MG63 (cell line): ENCODE data around the gene ACSL6. TPM values are rescaled to one million over a fixed set of nuclear protein-coding genes. Genes with fewer than 3 reads are reported as not detected.

Experiments
- DNase-seq: peaks from one replicate; pipeline ENCODE4 v3.0.0-alpha.2; 2020
- H3K27me3 ChIP-seq: fragments of 250-450 bp; sonication (Bioruptor Pico); 2 replicates; pipeline ENCODE4 v1.5.1; 2020; ENCODE audit warnings: mild to moderate bottlenecking, moderate library complexity
- H3K36me3 ChIP-seq: fragments of 250-450 bp; sonication (Bioruptor Pico); 2 replicates; pipeline ENCODE4 v1.5.1; 2020; ENCODE audit warnings: mild to moderate bottlenecking, moderate library complexity
- H3K4me3 ChIP-seq: fragments of 250-450 bp; sonication (Bioruptor Pico); 2 replicates; pipeline ENCODE4 v1.5.1; 2020; ENCODE audit warnings: mild to moderate bottlenecking, moderate library complexity
- H3K9me3 ChIP-seq: fragments of 250-450 bp; sonication (Bioruptor Pico); 2 replicates; pipeline ENCODE4 v1.5.1; 2020; ENCODE audit warnings: mild to moderate bottlenecking, moderate library complexity
- total RNA-seq: library from RNA; depleted of rRNA; stranded (reverse); fragments of >200 nt; shearing (Covaris generic); gene quantifications from 2 replicates; pipeline ENCODE4 v1.2.3, GENCODE V29; 2014; ENCODE audit warnings: low replicate concordance

ACSL6 gene
- total RNA-seq, 1 experiment from 2014 or later: 1.1 TPM

GRCh38 chr5:131981516-131981915, 29.9 kb downstream of the ACSL6 start:
- Histone ChIP-seq H3K9me3 (no peaks in the 10 kb centered on the region), H3K36me3 (no peaks in the 10 kb centered on the region), H3K27me3 (no peaks in the 10 kb centered on the region), H3K4me3 (no peak overlapping the region)
- DNase-seq: no peak

- no peak for DNase-seq
- no peaks in the 10 kb centered on the region for H3K27me3 ChIP-seq
- no peak overlapping the region for H3K4me3 ChIP-seq
- H3K9me3 ChIP-seq: no peaks in the 10 kb centered on the region
- no peaks in the 10 kb centered on the region for H3K36me3 ChIP-seq
Measured at GRCh38 chr5:131980696-131981095, 30.8 kb downstream of the ACSL6 start.

GRCh38 chr5:131979816-131980215, 31.6 kb downstream of the ACSL6 start:
- Histone ChIP-seq H3K27me3 (no peaks in the 10 kb centered on the region), H3K9me3 (no peaks in the 10 kb centered on the region), H3K4me3 (no peak overlapping the region), H3K36me3 (no peaks in the 10 kb centered on the region)
- no peak for DNase-seq

GRCh38 chr5:131977212-131977604, 34.2 kb downstream of the ACSL6 start:
- Histone ChIP-seq H3K36me3 (no peaks in the 10 kb centered on the region), H3K4me3 (no peak overlapping the region), H3K27me3 (no peaks in the 10 kb centered on the region), H3K9me3 (no peaks in the 10 kb centered on the region)
- no peak for DNase-seq

GRCh38 chr5:131976414-131977211, 34.8 kb downstream of the ACSL6 start:
- H3K36me3 ChIP-seq: no peaks in the 10 kb centered on the region
- DNase-seq: no peak
- no peak overlapping the region for H3K4me3 ChIP-seq
- no peaks in the 10 kb centered on the region for H3K9me3 ChIP-seq
- H3K27me3 ChIP-seq: no peaks in the 10 kb centered on the region

GRCh38 chr5:131974956-131975726, 36.3 kb downstream of the ACSL6 start:
- 0 out of 2 replicates have a peak, but pooled peaks cover 3% of the 10 kb centered on the region for H3K27me3 ChIP-seq
- H3K9me3 ChIP-seq: no peaks in the 10 kb centered on the region
- no peak overlapping the region for H3K4me3 ChIP-seq
- DNase-seq: no peak
- H3K36me3 ChIP-seq: no peaks in the 10 kb centered on the region

- no peaks in the 10 kb centered on the region for H3K36me3 ChIP-seq
- no peak for DNase-seq
Measured at GRCh38 chr5:131974622-131974955, 36.9 kb downstream of the ACSL6 start.

GRCh38 chr5:131974016-131974415, 37.4 kb downstream of the ACSL6 start:
- H3K27me3 ChIP-seq: peaks cover 10% of the 10 kb centered on the region
- DNase-seq: no peak
- H3K36me3 ChIP-seq: no peaks in the 10 kb centered on the region

More at GRCh38 chr5:131974622-131974955, 36.9 kb downstream of the ACSL6 start:
- H3K4me3 ChIP-seq: no peak overlapping the region
- no peaks in the 10 kb centered on the region for H3K9me3 ChIP-seq
- peaks cover 4% of the 10 kb centered on the region; the same call in 1 of the 2 replicates for H3K27me3 ChIP-seq

GRCh38 chr5:131973089-131973712, 38.3 kb downstream of the ACSL6 start:
- Histone ChIP-seq H3K4me3 (no peak overlapping the region), H3K36me3 (no peaks in the 10 kb centered on the region), H3K27me3 (peaks cover 13% of the 10 kb centered on the region), H3K9me3 (no peaks in the 10 kb centered on the region)
- no peak for DNase-seq

More at GRCh38 chr5:131974016-131974415, 37.4 kb downstream of the ACSL6 start:
- Histone ChIP-seq H3K4me3 (no peak overlapping the region), H3K9me3 (no peaks in the 10 kb centered on the region)

- H3K36me3 ChIP-seq: no peaks in the 10 kb centered on the region
Measured at GRCh38 chr5:131968396-131968954, 43.0 kb downstream of the ACSL6 start.

GRCh38 chr5:131966551-131966950, 44.9 kb downstream of the ACSL6 start:
- H3K36me3 ChIP-seq: no peaks in the 10 kb centered on the region
- H3K4me3 ChIP-seq: no peak overlapping the region
- no peaks in the 10 kb centered on the region for H3K9me3 ChIP-seq
- H3K27me3 ChIP-seq: peaks cover 13% of the 10 kb centered on the region
- no peak for DNase-seq

More at GRCh38 chr5:131968396-131968954, 43.0 kb downstream of the ACSL6 start:
- Histone ChIP-seq H3K4me3 (no peak overlapping the region), H3K27me3 (peaks cover 13% of the 10 kb centered on the region), H3K9me3 (no peaks in the 10 kb centered on the region)
- DNase-seq: no peak

GRCh38 chr5:131965826-131966415, 45.5 kb downstream of the ACSL6 start:
- no peak for DNase-seq
- Histone ChIP-seq H3K4me3 (no peak overlapping the region), H3K36me3 (no peaks in the 10 kb centered on the region), H3K9me3 (no peaks in the 10 kb centered on the region), H3K27me3 (peaks cover 12% of the 10 kb centered on the region)

GRCh38 chr5:131959906-131960305, 51.6 kb downstream of the ACSL6 start:
- Histone ChIP-seq H3K36me3 (no peaks in the 10 kb centered on the region), H3K27me3 (no peaks in the 10 kb centered on the region; the same call in 1 of the 2 replicates), H3K4me3 (no peak overlapping the region), H3K9me3 (no peaks in the 10 kb centered on the region)
- no peak for DNase-seq

- Histone ChIP-seq H3K4me3 (no peak overlapping the region), H3K27me3 (no peaks in the 10 kb centered on the region; the same call in 1 of the 2 replicates), H3K9me3 (no peaks in the 10 kb centered on the region), H3K36me3 (no peaks in the 10 kb centered on the region)
- no peak for DNase-seq
Measured at GRCh38 chr5:131959136-131959535, 52.3 kb downstream of the ACSL6 start.

- no peaks in the 10 kb centered on the region; the same call in 1 of the 2 replicates for H3K27me3 ChIP-seq
- H3K4me3 ChIP-seq: no peak overlapping the region
- no peaks in the 10 kb centered on the region for H3K9me3 ChIP-seq
- no peak for DNase-seq
- H3K36me3 ChIP-seq: no peaks in the 10 kb centered on the region
Measured at GRCh38 chr5:131957721-131958441, 53.6 kb downstream of the ACSL6 start.

GRCh38 chr5:131953969-131954368, 57.5 kb downstream of the ACSL6 start:
- H3K4me3 ChIP-seq: no peak overlapping the region
- no peak for DNase-seq
- H3K9me3 ChIP-seq: no peaks in the 10 kb centered on the region
- H3K27me3 ChIP-seq: no peaks in the 10 kb centered on the region; the same call in 1 of the 2 replicates
- no peaks in the 10 kb centered on the region for H3K36me3 ChIP-seq
